LNCaP clone FGC (cell line): ENCODE measurements around the gene NF2.

ENCODE experiments used
- DNase-seq: peaks from one replicate; pipeline ENCODE4 v3.0.0-alpha.2; 2011; ENCODE audit warnings: low read depth
- H3K4me3 ChIP-seq: 2 replicates; pipeline ENCODE4 v1.5.1; 2011; ENCODE audit warnings: mild to moderate bottlenecking, low read depth, low read length, control low read depth
- TF ChIP-seq, protein P1 (sequence below): IDR thresholded peaks from 2 replicates; pipeline ENCODE4 v1.5.1; 2012; ENCODE audit warnings: mild to moderate bottlenecking; ENCODE audit not compliant: control insufficient read depth, insufficient read depth; ENCODE audit errors: extremely low read depth

Gene NF2

GRCh38 chr22:29639096-29639495, 35.7 kb downstream of the NF2 start:
- no peak for DNase-seq
- TF ChIP-seq, protein P1, sequence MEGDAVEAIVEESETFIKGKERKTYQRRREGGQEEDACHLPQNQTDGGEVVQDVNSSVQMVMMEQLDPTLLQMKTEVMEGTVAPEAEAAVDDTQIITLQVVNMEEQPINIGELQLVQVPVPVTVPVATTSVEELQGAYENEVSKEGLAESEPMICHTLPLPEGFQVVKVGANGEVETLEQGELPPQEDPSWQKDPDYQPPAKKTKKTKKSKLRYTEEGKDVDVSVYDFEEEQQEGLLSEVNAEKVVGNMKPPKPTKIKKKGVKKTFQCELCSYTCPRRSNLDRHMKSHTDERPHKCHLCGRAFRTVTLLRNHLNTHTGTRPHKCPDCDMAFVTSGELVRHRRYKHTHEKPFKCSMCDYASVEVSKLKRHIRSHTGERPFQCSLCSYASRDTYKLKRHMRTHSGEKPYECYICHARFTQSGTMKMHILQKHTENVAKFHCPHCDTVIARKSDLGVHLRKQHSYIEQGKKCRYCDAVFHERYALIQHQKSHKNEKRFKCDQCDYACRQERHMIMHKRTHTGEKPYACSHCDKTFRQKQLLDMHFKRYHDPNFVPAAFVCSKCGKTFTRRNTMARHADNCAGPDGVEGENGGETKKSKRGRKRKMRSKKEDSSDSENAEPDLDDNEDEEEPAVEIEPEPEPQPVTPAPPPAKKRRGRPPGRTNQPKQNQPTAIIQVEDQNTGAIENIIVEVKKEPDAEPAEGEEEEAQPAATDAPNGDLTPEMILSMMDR = no peak
- H3K4me3 ChIP-seq = no peak overlapping the region

- no peak for DNase-seq
- TF ChIP-seq, protein P1 = no peak
Observed at GRCh38 chr22:29641042-29641699, 37.7 kb downstream of the NF2 start.

DNA sequence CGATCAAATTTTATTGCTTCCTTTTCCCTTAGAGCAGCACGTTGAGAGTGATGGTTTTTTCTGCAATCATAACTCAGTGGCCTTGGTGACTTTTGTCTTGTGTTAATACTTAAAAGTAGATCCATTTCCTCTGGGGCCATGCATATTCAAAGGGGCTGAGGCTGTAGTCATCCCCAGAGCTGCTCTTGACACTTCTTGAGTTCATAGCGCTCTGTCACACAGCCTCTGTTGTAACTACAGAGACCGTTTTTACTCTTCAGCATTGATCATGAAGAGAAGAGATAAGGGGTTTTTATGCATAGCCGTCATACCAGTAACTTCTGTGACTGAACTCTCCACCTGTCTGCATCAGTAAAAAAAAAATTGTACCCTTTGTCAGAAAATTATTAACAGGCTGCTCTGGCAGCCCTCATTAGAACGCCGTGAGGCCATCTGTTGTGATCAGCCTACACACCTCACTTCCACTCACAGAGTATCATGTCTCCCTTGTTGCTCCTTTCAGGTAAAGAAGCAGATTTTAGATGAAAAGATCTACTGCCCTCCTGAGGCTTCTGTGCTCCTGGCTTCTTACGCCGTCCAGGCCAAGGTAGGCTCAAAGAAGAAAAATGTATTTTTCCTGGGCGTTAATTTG, 38.4 kb downstream of the NF2 start:
- TF ChIP-seq, protein P1 = no peak
- DNase-seq = no peak
- H3K4me3 ChIP-seq = no peak overlapping the region

More at GRCh38 chr22:29641042-29641699, 37.7 kb downstream of the NF2 start:
- no peak overlapping the region for H3K4me3 ChIP-seq

DNA sequence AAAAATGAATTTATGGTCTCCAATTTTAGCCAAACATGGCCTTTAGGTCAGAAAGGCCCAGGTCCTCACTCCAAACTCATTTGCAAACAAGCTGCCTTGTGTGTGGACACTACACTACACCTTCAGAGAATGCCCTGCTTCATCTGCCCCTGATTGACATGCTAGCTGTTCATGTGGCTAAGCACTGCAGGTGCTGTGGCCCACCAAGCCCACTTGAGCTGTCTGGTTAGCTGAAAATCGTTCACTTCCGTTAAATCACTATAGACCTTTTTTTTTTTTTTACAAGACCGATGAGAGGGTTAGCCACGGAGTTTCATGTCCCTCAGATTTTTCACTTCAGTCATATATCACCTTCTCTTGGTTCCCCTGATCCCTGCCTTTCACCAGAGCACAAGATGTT, 39.3 kb downstream of the NF2 start:
- TF ChIP-seq, protein P1 = no peak
- no peak for DNase-seq
- H3K4me3 ChIP-seq = no peak overlapping the region

GRCh38 chr22:29647954-29648737, 44.7 kb downstream of the NF2 start:
- TF ChIP-seq, protein P1 = no peak
- DNase-seq = no peak
- no peak overlapping the region for H3K4me3 ChIP-seq

- H3K4me3 ChIP-seq = no peak overlapping the region
- no peak for DNase-seq
- TF ChIP-seq, protein P1 = no peak
Observed at GRCh38 chr22:29650370-29650769, 46.9 kb downstream of the NF2 start.
